Sigmoid colon (tissue), 7 donors: ENCODE measurements around the gene SAPCD2. TPM values are rescaled to one million over a fixed set of nuclear protein-coding genes. Genes with fewer than 3 reads are reported as not detected.

ENCODE experiments used
- DNase-seq: peaks from one replicate; pipeline ENCODE4 v3.0.0-alpha.2; 2019
- H3K27ac ChIP-seq, 4 donors: fragments of 200-600 bp; sonication (generic); one replicate each; pipeline ENCODE4 v1.5.1; 2016 to 2019; ENCODE audit warnings: mild to moderate bottlenecking in 1 of 4
- H3K27me3 ChIP-seq, 3 donors: fragments of 200-600 bp; sonication (generic); one replicate each; pipeline ENCODE4 v1.5.1; 2019; ENCODE audit warnings: mild to moderate bottlenecking in 1 of 3
- H3K36me3 ChIP-seq, 4 donors: fragments of 200-600 bp; sonication (generic); one replicate each; pipeline ENCODE4 v1.5.1; 2016 to 2019
- H3K4me1 ChIP-seq, 4 donors: fragments of 200-600 bp; sonication (generic); one replicate each; pipeline ENCODE4 v1.5.1; 2017 to 2019
- H3K4me3 ChIP-seq, 4 donors: fragments of 200-600 bp; sonication (generic); one replicate each; pipeline ENCODE4 v1.5.1; 2017 to 2019; ENCODE audit warnings: mild to moderate bottlenecking in 2 of 4, moderate library complexity in 1 of 4
- H3K9me3 ChIP-seq, 4 donors: fragments of 200-600 bp in 3 of 4; sonication (generic) in 3 of 4; one replicate each; pipeline versions ENCODE4 v1.5.1 to v1.6.1; 2013 to 2019
- EP300 ChIP-seq, 4 donors: sonication (generic); formaldehyde crosslinking; IDR thresholded peaks; one replicate each; pipeline ENCODE4 v1.6.1; 2017; ENCODE audit warnings: antibody characterized with exemption in 4 of 4
- POLR2A ChIP-seq, 2 donors: fragments of 450-650 bp; IDR thresholded peaks; one replicate each; pipeline ENCODE4 v1.6.1; 2016; ENCODE audit warnings: antibody characterized with exemption in 2 of 2, mild to moderate bottlenecking in 2 of 2, moderate library complexity in 2 of 2
- POLR2AphosphoS5 ChIP-seq, 4 donors: sonication (generic); formaldehyde crosslinking; IDR thresholded peaks; one replicate each; pipeline ENCODE4 v1.6.1; 2017; ENCODE audit warnings: antibody characterized with exemption in 4 of 4
- WGBS, 2 donors: extraction: QIAGEN DNeasy Blood & Tissue Kit; methylation state at CpG; one replicate each; pipeline ENCODE4 v1.1.7; 2013; 5-methylcytosine and 5-hydroxymethylcytosine counted together
- intact Hi-C: fragments of 100-400 bp; cut with DNase I; formaldehyde crosslinking; loops from one replicate; pipeline ENCODE4 v1.15.1; 2023
- polyA plus RNA-seq, 3 donors: library from polyadenylated mRNA; stranded (reverse); fragments of 200-250 nt; gene quantifications; one replicate each; pipeline ENCODE4 v1.2.3, GENCODE V29; 2013
- total RNA-seq, 4 donors: library from RNA; depleted of rRNA; stranded (reverse); fragments of >200 nt; gene quantifications; one replicate each; pipeline ENCODE4 v1.1.0, GENCODE V29; 2016
- TF ChIP-seq, protein P1 (sequence below), 4 experiments: fragments of 450-650 bp in 3 of 4; fragments of 200-600 bp in 1 of 4; IDR thresholded peaks; one replicate each; pipeline ENCODE4 v1.5.1; 2016 to 2019; ENCODE audit warnings: antibody characterized with exemption in 4 of 4, mild to moderate bottlenecking in 3 of 4, moderate library complexity in 2 of 4
- donor health status: healthy with polysubstance abuse.
- donor health status: Bipolar disorder and iron deficiency.
- donor health status: healthy.

Gene SAPCD2
- total and polyA plus RNA-seq, 7 donors: 0.81 to 16.4 (median 3.7) TPM; not detected in 3

DNA sequence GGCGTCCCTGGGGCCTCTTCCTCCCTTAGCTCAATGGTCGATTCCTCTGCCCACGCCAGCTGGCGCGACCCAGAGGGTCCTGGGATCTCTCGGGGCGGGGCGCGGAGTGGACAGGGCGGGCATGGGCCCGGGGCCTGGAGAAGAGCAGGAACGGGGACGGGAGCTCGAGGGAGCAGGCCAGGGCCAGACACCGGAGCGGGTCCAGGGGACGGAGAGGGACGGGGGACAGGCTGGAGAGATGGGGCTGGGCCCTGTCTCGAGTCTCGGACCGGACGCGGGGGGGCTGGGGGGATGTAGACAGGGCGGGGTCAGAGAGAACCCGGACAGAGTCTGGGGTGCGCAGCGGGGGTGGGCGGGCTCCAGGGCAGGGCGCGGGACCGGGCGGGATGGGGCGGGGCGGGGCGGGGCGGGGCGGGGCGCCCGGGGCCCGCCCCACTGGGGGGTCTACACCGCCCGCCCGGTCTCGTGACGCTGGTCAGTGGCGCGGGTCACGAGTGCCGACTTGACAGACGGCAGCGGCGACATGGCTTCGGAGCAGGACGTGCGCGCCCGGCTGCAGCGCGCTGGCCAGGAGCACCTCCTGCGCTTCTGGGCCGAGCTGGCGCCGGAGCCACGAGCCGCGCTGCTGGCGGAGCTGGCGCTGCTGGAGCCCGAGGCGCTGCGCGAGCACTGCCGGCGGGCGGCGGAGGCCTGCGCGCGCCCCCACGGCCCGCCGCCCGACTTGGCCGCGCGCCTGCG is 6.8 kb upstream of the SAPCD2 start, which contains the start of gene UAP1L1:
TSS of gene UAP1L1 (plus strand) at position 508 of the 738 bp plus-strand sequence. CDS start at position 524, 16 bp downstream.
- TF ChIP-seq POLR2AphosphoS5 (IDR thresholded peaks at IDR 0.05): peak in 3 of 4 donors; percentile 67 to 72 (median 70)
- TF ChIP-seq, protein P1, sequence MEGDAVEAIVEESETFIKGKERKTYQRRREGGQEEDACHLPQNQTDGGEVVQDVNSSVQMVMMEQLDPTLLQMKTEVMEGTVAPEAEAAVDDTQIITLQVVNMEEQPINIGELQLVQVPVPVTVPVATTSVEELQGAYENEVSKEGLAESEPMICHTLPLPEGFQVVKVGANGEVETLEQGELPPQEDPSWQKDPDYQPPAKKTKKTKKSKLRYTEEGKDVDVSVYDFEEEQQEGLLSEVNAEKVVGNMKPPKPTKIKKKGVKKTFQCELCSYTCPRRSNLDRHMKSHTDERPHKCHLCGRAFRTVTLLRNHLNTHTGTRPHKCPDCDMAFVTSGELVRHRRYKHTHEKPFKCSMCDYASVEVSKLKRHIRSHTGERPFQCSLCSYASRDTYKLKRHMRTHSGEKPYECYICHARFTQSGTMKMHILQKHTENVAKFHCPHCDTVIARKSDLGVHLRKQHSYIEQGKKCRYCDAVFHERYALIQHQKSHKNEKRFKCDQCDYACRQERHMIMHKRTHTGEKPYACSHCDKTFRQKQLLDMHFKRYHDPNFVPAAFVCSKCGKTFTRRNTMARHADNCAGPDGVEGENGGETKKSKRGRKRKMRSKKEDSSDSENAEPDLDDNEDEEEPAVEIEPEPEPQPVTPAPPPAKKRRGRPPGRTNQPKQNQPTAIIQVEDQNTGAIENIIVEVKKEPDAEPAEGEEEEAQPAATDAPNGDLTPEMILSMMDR (IDR thresholded peaks at IDR 0.05): no peak
- Histone ChIP-seq H3K27me3 (peaks cover 20 to 64% (median 33%) of the 10 kb centered on the region in 3 donors), H3K9me3 (no peaks in the 10 kb centered on the region), H3K4me3 (peak within 1 kb of the TSS; percentile 45 to 64 (median 58)), H3K27ac (peak within 1 kb of the TSS; percentile 35 to 67 (median 38)), H3K4me1 (peaks cover 0 to 29% (median 26%) of the 10 kb centered on the region in 4 donors), H3K36me3 (peaks cover 0 to 32% (median 0%) of the 10 kb centered on the region in 4 donors)
- 1 to 2% methylated on average over 86 to 87 of the region's 87 CpGs for WGBS, 2 donors
- peak; percentile 91 for DNase-seq
- intact Hi-C loops: no loop called here

DNA sequence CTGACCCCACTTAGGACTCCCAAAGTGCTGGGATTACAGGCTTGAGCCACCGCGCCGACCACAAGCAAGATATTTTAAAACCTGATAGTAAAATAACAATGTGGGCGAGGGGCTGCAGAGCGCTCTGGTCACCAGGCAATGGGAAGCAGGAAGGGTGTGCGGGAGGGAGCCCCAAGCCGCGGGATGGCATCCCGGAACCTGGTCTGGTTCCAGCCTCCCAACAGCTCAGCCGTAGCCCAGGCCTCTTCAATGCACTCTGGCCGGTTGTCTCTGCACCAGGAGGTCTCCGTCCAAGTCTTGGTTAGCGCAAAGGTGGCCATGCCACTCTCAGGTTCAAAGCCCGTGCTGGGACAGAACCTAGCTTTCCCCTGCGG is 6.3 kb upstream of the SAPCD2 start:
- DNase-seq: no peak
- 56 to 71% methylated on average over 15 of the region's 15 CpGs for WGBS, 2 donors
- H3K4me1 ChIP-seq: peaks cover 0 to 29% (median 27%) of the 10 kb centered on the region in 4 donors
- peak overlapping the region; percentile 35 to 67 (median 36) for H3K27ac ChIP-seq
- peaks cover 0 to 27% (median 0%) of the 10 kb centered on the region in 4 donors for H3K36me3 ChIP-seq
- H3K27me3 ChIP-seq: peaks cover 20 to 58% (median 33%) of the 10 kb centered on the region in 3 donors
- H3K9me3 ChIP-seq: no peaks in the 10 kb centered on the region
- H3K4me3 ChIP-seq: peak overlapping the region in 3 of 4 donors; percentile 57 to 64 (median 60)
- intact Hi-C loops: no loop called here
- no peak for TF ChIP-seq POLR2A (IDR thresholded peaks at IDR 0.05)
- TF ChIP-seq, protein P1 (IDR thresholded peaks at IDR 0.05): no peak
- no peak for TF ChIP-seq EP300 (IDR thresholded peaks at IDR 0.05)
- TF ChIP-seq POLR2AphosphoS5 (IDR thresholded peaks at IDR 0.05): no peak

DNA sequence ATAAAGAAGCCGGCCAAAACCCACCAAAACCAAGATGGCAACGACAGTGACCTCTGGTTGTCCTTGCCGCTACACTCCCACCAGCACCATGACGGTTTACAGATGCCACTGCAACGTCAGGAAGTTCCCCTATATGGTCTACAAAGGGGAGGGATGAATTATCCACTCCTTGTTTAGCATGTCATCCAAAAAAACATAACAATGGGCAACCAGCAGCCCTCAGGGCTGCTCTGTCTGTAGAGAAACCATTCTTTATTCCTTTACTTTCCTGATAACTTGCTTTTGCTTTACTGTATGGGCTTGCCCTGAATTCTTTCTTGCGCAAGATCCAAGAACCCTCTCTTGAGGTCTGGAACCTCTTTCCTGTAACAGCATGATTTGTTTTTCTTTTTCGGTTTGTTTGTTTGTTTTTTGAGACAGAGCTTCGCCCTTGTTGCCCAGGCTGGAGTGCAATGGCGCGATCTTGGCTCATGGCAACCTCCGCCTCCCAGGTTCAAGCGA is 5.0 kb upstream of the SAPCD2 start:
- TF ChIP-seq EP300 (IDR thresholded peaks at IDR 0.05) (no peak), POLR2AphosphoS5 (IDR thresholded peaks at IDR 0.05) (no peak), POLR2A (IDR thresholded peaks at IDR 0.05) (no peak)
- TF ChIP-seq, protein P1 (IDR thresholded peaks at IDR 0.05): no peak

DNA sequence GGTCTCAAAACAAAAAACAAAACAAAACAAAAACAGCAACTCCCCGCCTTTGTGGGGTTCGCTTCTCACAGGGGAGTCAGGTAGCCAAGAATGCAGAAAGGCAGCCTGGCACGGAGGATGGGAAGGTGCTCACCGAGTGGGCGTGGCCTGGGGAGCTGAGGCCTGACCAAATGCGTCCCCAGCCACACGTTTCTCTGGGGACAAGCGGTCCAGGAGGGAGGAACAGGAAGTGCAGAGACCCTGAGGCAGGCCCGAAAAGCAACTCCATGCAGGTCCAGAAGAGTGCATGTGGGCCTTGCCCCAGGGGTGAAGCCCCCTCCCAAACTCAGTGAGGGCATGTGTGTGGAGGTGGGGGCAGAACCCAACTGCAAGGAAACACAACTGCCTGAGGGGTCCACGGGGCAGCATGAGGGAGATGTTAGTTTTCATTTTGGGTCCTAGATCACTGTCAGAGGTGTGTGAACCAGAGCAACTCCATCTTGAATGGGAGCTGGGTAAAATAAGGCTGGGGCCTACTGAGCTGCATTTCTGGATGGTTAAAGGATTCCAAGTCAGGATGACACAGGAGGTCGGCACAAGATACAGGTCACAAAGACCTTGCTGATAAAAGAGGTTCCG is 4.4 kb upstream of the SAPCD2 start:
- DNase-seq: no peak
- Histone ChIP-seq H3K4me1 (peaks cover 0 to 39% (median 36%) of the 10 kb centered on the region in 4 donors), H3K27me3 (peaks cover 23 to 48% (median 36%) of the 10 kb centered on the region in 3 donors), H3K9me3 (no peaks in the 10 kb centered on the region), H3K36me3 (peaks cover 0 to 10% (median 0%) of the 10 kb centered on the region in 4 donors), H3K4me3 (no peak overlapping the region), H3K27ac (no peak overlapping the region)
- no peak for TF ChIP-seq POLR2AphosphoS5 (IDR thresholded peaks at IDR 0.05)
- TF ChIP-seq, protein P1 (IDR thresholded peaks at IDR 0.05): no peak
- no peak for TF ChIP-seq POLR2A (IDR thresholded peaks at IDR 0.05)
- no peak for TF ChIP-seq EP300 (IDR thresholded peaks at IDR 0.05)
- 74 to 83% methylated on average over 12 of the region's 12 CpGs for WGBS, 2 donors
- intact Hi-C loops: no loop called here

More for the DNA sequence above, 5.0 kb upstream of the SAPCD2 start:
- Histone ChIP-seq H3K36me3 (peaks cover 0 to 15% (median 0%) of the 10 kb centered on the region in 4 donors), H3K9me3 (no peaks in the 10 kb centered on the region), H3K27ac (no peak overlapping the region), H3K27me3 (peaks cover 20 to 48% (median 34%) of the 10 kb centered on the region in 3 donors), H3K4me3 (no peak overlapping the region), H3K4me1 (peaks cover 0 to 38% (median 31%) of the 10 kb centered on the region in 4 donors)
- intact Hi-C loops: no loop called here
- 84 to 90% methylated on average over 12 of the region's 12 CpGs for WGBS, 2 donors
- no peak for DNase-seq
